GM21723 (cell line): ENCODE results near the gene FRY.

Source experiments
- ATAC-seq: cut with Tn5 transposase; IDR thresholded peaks from one replicate; pipeline ENCODE4 v1.9.1; 2021; ENCODE audit warnings: mild to moderate bottlenecking, moderate library complexity; ENCODE audit not compliant: unreplicated experiment

The FRY gene

GRCh38 chr13:32164622-32165268 lies 133.2 kb downstream of the FRY start:
- no peak for ATAC-seq

- no peak for ATAC-seq
Measured at GRCh38 chr13:32165796-32166195, 134.2 kb downstream of the FRY start.

GRCh38 chr13:32168131-32168530 lies 136.6 kb downstream of the FRY start:
- no peak for ATAC-seq

DNA sequence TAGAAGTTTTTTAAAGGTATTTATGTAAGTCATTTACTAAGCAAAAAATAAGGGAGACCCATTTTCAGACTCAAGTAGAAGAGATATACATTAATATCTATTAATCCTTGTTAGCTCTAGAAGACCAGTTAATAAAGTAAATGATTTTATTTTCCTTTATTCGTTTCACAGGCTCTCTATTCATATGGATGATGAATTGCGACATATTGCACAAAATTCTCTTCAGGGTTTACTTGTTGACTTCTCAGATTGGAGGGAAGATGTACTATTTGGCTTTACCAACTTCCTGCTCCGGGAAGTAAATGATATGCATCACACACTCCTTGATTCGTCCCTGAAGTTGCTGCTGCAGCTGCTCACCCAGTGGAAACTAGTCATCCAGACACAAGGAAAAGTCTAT lies 139.3 kb downstream of the FRY start:
- ATAC-seq, result no peak

DNA sequence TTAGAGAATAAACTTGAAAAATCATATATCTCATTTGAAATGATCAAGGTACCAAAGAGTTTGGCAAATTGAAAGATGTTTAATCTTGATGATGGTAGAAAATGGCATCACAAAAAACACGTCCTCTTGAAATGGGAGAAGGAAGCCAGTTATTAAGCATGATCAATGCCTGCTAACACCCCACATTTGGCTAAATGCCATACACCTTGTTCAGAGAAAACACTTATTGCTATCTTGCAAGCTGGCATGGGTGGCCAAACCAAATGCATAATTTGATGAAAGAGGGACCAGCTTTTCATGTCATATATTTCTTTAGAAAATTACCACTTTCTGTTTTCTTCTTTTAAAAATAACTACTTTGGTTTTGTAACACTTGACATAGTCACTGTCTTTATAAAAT lies 142.3 kb downstream of the FRY start:
- no peak for ATAC-seq

GRCh38 chr13:32174366-32174765 lies 142.8 kb downstream of the FRY start:
- no peak for ATAC-seq

GRCh38 chr13:32175307-32175706 lies 143.7 kb downstream of the FRY start:
- ATAC-seq, result no peak

DNA sequence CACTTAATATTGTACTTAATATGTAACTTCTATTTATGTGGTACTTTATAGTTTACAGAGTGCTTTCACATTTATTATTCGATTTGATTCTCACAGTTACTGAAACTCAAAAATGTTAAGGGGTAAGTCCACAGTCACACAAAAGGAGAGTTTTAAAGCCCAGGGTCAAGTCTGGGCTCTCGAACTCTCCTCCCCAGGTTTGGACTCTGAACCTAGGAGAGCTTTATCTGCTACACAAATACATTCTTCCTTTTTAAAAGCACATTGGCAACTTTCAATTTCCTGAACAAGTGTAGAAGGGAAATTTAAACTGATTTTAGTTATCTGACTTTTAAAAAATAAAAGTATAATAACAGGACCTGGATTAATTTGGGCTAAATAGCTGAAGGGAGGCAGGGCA lies 144.4 kb downstream of the FRY start:
- no peak for ATAC-seq

GRCh38 chr13:32176696-32177095 lies 145.1 kb downstream of the FRY start:
- ATAC-seq, result no peak

DNA sequence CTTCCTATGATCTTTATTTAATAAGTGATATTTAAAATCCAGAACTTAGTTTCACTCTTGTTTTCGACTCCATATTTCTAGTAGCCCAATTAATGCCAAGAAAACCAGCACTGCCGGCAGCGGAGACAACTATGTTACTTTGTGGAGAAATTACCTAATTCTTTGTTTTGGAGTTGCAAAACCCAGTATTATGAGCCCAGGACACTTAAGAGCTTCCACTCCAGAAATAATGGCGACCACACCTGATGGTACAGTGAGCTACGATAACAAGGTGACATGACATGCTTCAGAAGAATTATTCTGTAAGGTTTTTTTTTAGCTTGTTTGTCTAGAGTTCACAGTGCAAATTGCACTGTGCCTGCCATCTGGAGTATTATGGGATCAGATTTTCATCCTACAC lies 147.2 kb downstream of the FRY start:
- ATAC-seq, result no peak

GRCh38 chr13:32179708-32180107 lies 148.1 kb downstream of the FRY start:
- ATAC-seq, result no peak

- no peak for ATAC-seq
Measured at GRCh38 chr13:32187651-32188050, 156.1 kb downstream of the FRY start.

DNA sequence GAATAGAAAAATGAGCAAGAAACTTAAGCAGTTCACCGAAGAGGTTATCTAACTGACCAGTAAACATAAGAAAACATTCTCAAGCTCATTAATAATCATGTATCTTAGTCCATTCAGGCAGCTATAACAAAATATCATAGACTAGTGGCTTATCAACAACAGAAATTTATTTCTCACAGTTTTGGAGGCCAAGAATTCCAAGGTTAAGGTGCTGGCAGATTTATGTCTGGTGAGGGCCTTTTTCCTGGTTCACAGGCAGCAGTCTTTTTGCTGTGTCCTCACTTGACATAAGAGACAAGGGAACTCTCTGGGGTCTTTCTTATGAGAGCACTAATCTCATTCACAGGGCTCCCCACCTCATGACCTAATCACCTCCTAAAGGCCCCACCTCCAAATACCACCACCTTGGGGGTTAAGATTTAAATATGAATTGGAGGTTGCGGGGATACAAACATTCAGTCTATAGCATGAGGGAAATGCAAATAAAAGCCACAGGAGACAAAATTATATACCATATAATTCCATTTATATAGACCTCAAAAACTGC lies 160.0 kb downstream of the FRY start:
- ATAC-seq, result no peak

DNA sequence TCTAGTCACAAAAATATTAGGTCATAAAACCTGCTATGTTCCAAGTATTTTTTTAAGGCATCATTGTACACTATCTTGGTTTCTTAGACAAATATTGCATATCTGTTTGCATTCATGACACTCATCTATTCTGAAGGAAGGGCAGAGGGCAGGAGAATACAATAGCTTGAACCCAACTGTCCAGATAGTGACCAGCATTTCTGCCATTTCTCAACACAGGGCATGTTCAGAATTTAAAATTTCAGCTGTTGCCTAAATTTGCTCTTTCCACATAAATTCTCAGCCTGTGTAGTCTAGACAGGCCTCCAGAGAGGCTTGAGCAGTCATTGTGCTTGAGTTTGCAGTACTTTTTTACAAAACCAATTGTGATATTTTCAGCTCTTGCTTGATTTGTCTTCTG lies 164.1 kb downstream of the FRY start:
- ATAC-seq, result no peak

DNA sequence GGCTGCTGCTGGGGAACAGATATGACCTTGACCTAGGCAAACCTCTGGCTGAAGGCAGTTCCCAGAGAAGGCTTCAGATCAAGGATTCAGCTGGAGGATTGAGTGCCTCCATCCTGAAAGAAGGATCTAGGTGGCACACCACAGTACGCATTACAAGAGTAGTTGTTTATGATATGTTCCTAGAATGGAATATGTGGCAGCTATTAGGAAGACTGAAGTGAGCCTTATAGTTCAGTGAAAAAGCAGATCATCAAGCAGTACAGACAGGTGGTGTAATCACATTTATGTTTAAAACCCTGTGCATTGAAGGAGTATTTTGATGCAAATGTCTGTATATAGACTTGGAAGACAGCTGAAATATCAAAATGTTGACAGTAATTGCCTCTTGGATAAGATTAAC lies 167.6 kb downstream of the FRY start:
- ATAC-seq, result no peak

GRCh38 chr13:32200741-32201140 lies 169.2 kb downstream of the FRY start:
- no peak for ATAC-seq

GRCh38 chr13:32201809-32202208 lies 170.2 kb downstream of the FRY start:
- ATAC-seq, result no peak

GRCh38 chr13:32202268-32202667 lies 170.7 kb downstream of the FRY start:
- ATAC-seq, result no peak

- no peak for ATAC-seq
Measured at GRCh38 chr13:32203221-32203620, 171.6 kb downstream of the FRY start.

DNA sequence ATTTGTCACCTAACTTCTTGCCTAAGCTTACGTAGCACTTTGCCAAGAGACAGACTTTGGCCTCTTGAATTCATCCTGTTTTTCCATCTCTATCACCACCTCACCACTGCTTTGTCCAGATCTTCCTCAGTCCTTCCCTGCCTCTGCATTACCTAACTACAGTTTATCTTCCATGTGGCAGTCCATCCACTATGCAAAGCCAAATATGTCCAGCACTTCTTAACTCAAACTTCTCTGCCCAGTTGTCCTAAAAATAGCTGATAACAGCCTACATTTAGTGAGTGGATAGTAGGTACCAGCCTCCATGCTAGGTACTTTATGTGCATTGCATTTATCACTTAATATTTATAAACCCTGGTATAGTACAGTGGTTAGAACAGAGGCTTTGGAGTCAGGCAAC lies 172.2 kb downstream of the FRY start:
- ATAC-seq, result no peak

DNA sequence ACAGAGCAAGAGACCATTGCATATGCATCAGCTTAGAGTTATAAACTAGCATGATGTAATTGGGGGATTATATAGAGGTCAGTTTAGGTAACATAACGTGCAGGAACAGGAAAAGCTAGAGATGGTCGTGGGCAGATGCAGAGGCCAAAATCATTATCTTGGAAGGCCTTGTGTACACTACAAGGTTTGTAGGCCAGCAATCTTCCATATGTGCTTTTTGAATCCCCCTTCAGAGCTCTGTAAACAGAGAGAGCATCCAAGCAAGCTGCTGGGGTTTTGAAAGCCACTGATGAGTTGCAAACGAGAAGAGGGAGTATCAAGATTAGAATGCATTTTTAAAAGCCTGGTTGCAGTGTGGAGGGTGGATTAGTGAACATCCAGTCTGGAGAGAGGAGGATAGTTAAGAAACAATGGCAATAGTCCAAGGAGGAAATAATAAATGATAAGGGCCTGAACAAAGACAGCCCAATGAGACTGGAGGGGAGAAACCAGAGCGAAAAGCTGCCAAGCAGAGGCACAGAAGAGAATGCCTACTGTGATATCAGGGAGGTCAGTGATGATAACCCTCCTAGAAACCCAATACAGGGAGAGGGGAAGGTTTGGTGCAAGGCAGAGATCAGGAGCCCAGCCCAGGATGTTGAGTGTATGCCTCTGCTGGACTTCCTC lies 174.0 kb downstream of the FRY start:
- ATAC-seq, result no peak

GRCh38 chr13:32206097-32206740 lies 174.6 kb downstream of the FRY start:
- ATAC-seq, result no peak
